ENCODE data around the gene PIK3R3.

The PIK3R3 gene

GRCh38 chr1:46036894-46037839, 95.3 kb downstream of the PIK3R3 start:
- TF ChIP-seq, protein P1, sequence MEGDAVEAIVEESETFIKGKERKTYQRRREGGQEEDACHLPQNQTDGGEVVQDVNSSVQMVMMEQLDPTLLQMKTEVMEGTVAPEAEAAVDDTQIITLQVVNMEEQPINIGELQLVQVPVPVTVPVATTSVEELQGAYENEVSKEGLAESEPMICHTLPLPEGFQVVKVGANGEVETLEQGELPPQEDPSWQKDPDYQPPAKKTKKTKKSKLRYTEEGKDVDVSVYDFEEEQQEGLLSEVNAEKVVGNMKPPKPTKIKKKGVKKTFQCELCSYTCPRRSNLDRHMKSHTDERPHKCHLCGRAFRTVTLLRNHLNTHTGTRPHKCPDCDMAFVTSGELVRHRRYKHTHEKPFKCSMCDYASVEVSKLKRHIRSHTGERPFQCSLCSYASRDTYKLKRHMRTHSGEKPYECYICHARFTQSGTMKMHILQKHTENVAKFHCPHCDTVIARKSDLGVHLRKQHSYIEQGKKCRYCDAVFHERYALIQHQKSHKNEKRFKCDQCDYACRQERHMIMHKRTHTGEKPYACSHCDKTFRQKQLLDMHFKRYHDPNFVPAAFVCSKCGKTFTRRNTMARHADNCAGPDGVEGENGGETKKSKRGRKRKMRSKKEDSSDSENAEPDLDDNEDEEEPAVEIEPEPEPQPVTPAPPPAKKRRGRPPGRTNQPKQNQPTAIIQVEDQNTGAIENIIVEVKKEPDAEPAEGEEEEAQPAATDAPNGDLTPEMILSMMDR (IDR thresholded peaks at IDR 0.05), result peak; percentile 97

GRCh38 chr1:46034601-46035516, 97.6 kb downstream of the PIK3R3 start:
- TF ChIP-seq, protein P1 (IDR thresholded peaks at IDR 0.05), result no peak

GRCh38 chr1:46030876-46031660, 101.4 kb downstream of the PIK3R3 start:
- TF ChIP-seq, protein P1 (IDR thresholded peaks at IDR 0.05), result no peak

DNA sequence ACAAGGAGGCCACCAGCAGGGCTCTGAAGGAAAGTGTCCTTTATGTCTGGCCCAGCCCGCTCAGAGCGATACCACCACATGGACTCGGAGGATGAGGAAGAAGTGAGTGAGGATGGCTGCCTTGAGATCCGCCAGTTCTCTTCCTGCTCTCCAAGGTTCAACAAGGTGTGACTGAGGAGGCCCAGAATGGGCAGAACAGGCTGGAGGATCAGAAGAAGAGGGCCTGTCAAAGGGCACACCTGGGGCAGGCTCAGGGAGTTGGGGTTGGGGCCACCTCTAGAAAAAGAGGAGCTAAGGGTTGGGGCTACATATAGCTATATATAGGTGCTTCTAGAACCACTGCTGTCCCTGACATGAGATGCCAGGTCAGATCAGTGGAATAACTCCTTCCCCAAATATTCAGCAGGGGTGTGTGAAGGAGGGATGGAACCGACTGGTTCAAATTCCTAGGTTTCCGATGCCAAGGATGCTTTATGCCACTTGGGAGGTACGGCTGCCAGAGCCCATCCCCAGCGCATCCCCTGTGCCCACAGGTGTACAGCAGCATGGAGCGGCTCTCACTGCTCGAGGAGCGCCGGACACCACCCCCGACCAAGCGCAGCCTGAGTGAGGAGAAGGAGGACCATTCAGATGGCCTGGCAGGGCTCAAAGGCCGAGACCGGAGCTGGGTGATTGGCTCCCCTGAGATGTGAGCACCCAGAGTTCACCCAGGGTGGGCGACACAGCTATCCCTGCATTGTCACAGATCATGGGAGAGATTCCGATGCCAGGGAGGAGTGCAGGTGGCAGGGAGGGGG, 102.2 kb downstream of the PIK3R3 start:
- TF ChIP-seq, protein P1 (IDR thresholded peaks at IDR 0.05), result no peak

DNA sequence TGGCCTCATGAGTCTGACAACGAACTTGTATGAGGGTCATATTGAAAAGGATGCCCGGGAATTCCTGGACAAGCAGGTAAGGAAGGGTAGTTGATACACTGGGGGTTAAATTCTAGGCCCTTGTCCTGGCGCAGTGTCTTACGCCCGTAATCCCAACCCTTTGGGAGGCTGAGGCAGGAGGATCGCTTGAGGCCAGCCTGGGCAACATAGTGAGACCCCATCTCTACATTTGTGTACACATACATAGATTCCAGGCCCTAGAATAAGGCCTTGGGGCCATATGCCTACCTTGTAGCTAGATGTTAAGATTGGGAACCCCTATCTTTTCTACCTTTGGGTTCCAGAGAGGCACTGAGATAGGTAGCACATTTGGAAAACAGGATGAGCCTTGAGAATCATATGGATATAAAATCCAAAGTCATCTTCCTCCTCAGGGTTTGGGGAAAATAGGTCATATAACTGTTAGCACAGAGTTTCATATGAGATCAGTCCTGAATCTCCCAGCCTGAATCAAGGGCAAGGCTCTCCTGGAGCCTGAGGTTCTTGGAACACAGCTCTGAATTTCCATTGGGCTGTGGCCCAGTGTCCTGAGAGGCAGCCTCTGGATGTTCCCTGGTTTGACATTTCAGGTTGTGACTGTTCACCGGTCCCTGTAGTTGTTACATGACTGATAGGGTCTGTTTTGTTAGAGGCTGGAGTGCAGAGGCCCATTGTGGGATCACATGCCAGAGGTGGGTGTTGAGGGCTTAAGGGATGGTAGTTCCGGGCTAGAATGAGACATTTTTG, 104.4 kb downstream of the PIK3R3 start:
- TF ChIP-seq, protein P1 (IDR thresholded peaks at IDR 0.05), result no peak

DNA sequence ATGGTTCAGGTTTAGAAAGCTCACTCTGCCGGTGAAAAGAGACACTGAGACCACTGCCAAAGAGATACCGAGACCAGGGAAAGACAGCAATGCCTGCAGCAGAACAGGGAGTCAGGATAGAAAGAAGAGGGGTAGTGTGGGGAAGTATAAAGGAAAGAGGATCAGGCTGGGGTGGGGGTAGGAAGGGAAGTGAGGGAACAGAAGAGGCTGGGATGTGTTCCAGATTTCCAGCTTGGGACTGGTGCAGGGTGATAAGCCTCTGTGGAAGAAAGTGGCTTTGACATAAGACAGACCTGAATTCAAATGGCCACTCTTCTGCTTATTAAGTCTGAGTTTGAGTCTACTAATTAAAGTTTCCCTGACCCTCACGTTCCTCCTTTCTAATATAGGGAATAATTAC, 105.9 kb downstream of the PIK3R3 start:
- TF ChIP-seq, protein P1 (IDR thresholded peaks at IDR 0.05), result no peak
